PC-9 (cell line): ENCODE results near the gene RPS29.

Experiments
- CTCF ChIP-seq: fragments of 200-600 bp; sonication (generic); conservative IDR thresholded peaks from 2 replicates; pipeline ENCODE4 v1.6.1; 2017; ENCODE audit warnings: mixed run types, antibody characterized with exemption, mild to moderate bottlenecking, moderate library complexity
- EZH2 ChIP-seq: fragments of 200-600 bp; sonication (generic); IDR thresholded peaks from 2 replicates; pipeline ENCODE4 v1.8.0; 2017; ENCODE audit warnings: antibody characterized with exemption, low read depth

GRCh38 chr14:49633640-49634546 lies 47.7 kb upstream of the RPS29 start:
- TF ChIP-seq CTCF (peak; percentile 74), EZH2 (no peak)
